Gastrocnemius medialis (tissue), 4 donors: Measurements from ENCODE around the gene OPCML. TPM values are rescaled to one million over a fixed set of nuclear protein-coding genes. Genes with fewer than 3 reads are reported as not detected.

ENCODE experiments used
- ATAC-seq, 2 donors: fragments of 150-250 bp; one replicate each; pipeline ENCODE4 v1.9.1; 2016
- DNase-seq, 2 donors: peaks; one replicate each; pipeline ENCODE4 v3.0.0-alpha.2; 2019
- H3K27ac ChIP-seq, 4 donors: fragments of 200-600 bp; sonication (generic); 1 replicate in 1 of 4; 2 replicates in 3 of 4; pipeline ENCODE4 v1.5.1; 2016 to 2018; ENCODE audit warnings: mild to moderate bottlenecking in 2 of 4, moderate library complexity in 1 of 4
- H3K27me3 ChIP-seq, 3 donors: fragments of 200-600 bp; sonication (generic) in 2 of 3; 1 replicate in 1 of 3; 2 replicates in 2 of 3; pipeline versions ENCODE4 v1.5.1 to v1.6.0; 2016 to 2019; ENCODE audit warnings: mild to moderate bottlenecking in 1 of 3, moderate library complexity in 1 of 3
- H3K36me3 ChIP-seq, 2 donors: fragments of 200-600 bp; sonication (generic) in 1 of 2; one replicate each; pipeline ENCODE4 v1.5.1; 2017 to 2018
- H3K4me1 ChIP-seq, 2 donors: fragments of 200-600 bp; sonication (generic) in 1 of 2; one replicate each; pipeline ENCODE4 v1.5.1; 2016 to 2017; ENCODE audit warnings: mild to moderate bottlenecking in 2 of 2
- H3K4me3 ChIP-seq, 4 donors: fragments of 200-600 bp; sonication (generic) in 3 of 4; 1 replicate in 1 of 4; 2 replicates in 3 of 4; pipeline ENCODE4 v1.5.1; 2016 to 2019; ENCODE audit warnings: mild to moderate bottlenecking in 2 of 4
- H3K9me3 ChIP-seq, 3 donors: fragments of 200-600 bp; sonication (generic) in 2 of 3; 1 replicate in 1 of 3; 2 replicates in 2 of 3; pipeline ENCODE4 v1.5.1; 2016 to 2019
- POLR2A ChIP-seq, 2 donors: fragments of 450-650 bp; IDR thresholded peaks; one replicate each; pipeline ENCODE4 v1.6.1; 2017; ENCODE audit warnings: antibody characterized with exemption in 2 of 2, mild to moderate bottlenecking in 2 of 2, moderate library complexity in 2 of 2
- in situ Hi-C, 4 donors: fragments of 200-750 bp; cut with MboI; loops; one replicate each; pipeline versions ENCODE4 v1.15.0 to v1.8.0; 2017; ENCODE audit warnings: low sequenced_read_pairs in 4 of 4
- intact Hi-C: fragments of 100-400 bp; cut with DNase I; formaldehyde crosslinking; loops from one replicate; pipeline ENCODE4 v1.15.1; 2023; ENCODE audit warnings: low total_unique reads
- total RNA-seq, 4 donors: library from RNA; depleted of rRNA; stranded (reverse); fragments of >200 nt; gene quantifications; one replicate each; pipeline versions ENCODE4 v1.1.0 to v1.2.3, GENCODE V29; 2016
- TF ChIP-seq, protein P1 (sequence below), 5 experiments: fragments of 450-650 bp in 3 of 5; fragments of 200-600 bp in 2 of 5; sonication (generic) in 2 of 5; IDR thresholded peaks in 4 of 5; conservative IDR thresholded peaks in 1 of 5; 1 replicate in 4 of 5; 2 replicates in 1 of 5; pipeline ENCODE4 v1.5.1; 2016 to 2019; ENCODE audit warnings: antibody characterized with exemption in 5 of 5, mild to moderate bottlenecking in 3 of 5, moderate library complexity in 3 of 5

The OPCML gene
- total RNA-seq, 4 donors from 2014 or later = not detected

DNA sequence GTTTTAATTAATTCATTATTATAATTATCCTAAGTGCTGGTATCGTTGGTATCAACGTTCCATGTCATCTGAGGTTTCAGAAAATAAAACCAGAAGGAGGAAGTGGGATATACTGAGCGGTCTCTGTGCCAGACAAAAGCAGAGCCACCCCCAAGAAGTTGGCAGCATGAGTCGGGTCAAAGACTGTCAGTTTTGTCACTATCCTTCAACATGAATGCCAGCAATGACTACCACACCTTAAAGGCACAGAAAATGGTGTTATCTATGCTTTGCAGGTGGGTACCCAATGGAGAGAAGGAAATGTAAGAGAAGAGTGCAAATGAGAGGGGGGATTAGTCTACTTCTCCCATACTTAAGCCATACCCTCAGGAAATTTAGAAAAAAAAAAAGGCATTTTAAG, 408.5 kb downstream of the OPCML start:
- no peak for ATAC-seq
- in situ Hi-C loops = no loop called here
- no peak for TF ChIP-seq POLR2A (IDR thresholded peaks at IDR 0.05)
- TF ChIP-seq, protein P1, sequence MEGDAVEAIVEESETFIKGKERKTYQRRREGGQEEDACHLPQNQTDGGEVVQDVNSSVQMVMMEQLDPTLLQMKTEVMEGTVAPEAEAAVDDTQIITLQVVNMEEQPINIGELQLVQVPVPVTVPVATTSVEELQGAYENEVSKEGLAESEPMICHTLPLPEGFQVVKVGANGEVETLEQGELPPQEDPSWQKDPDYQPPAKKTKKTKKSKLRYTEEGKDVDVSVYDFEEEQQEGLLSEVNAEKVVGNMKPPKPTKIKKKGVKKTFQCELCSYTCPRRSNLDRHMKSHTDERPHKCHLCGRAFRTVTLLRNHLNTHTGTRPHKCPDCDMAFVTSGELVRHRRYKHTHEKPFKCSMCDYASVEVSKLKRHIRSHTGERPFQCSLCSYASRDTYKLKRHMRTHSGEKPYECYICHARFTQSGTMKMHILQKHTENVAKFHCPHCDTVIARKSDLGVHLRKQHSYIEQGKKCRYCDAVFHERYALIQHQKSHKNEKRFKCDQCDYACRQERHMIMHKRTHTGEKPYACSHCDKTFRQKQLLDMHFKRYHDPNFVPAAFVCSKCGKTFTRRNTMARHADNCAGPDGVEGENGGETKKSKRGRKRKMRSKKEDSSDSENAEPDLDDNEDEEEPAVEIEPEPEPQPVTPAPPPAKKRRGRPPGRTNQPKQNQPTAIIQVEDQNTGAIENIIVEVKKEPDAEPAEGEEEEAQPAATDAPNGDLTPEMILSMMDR (IDR thresholded peaks at IDR 0.05 in 4 of 5, conservative IDR thresholded peaks at IDR 0.05 in 1 of 5) = no peak
- Histone ChIP-seq H3K9me3 (no peaks in the 10 kb centered on the region), H3K4me1 (no peaks in the 10 kb centered on the region), H3K36me3 (no peaks in the 10 kb centered on the region), H3K27me3 (peaks cover 0 to 3% (median 0%) of the 10 kb centered on the region in 3 donors), H3K4me3 (no peak overlapping the region), H3K27ac (no peak overlapping the region)
- intact Hi-C loops = no loop called here
- DNase-seq = no peak

GRCh38 chr11:133123366-133123765, 408.9 kb downstream of the OPCML start:
- ATAC-seq = no peak
- intact Hi-C loops = no loop called here
- peaks cover 0 to 3% (median 0%) of the 10 kb centered on the region in 3 donors for H3K27me3 ChIP-seq

DNA sequence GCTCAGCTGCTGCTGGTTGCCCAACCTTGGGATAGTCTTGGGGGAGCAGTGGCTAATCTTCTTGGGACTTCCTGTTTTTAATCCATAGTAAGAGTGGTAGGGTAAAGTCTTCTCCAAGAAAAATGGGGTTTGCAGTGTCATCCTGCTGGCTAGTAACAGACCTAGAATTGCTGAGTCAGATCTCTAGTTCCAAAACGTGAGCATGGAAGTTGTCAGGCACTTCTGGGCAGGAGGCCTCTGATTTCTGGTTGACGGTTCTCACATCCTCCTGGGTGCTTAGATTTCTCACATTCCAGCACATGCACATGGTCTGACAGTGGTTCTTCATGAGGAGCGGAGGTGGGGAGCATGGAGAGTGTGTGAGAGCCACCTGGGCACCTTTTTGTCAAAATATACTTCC, 410.0 kb downstream of the OPCML start:
- Histone ChIP-seq H3K27me3 (peaks cover 0 to 3% (median 0%) of the 10 kb centered on the region in 3 donors), H3K9me3 (no peaks in the 10 kb centered on the region), H3K36me3 (no peaks in the 10 kb centered on the region), H3K4me3 (no peak overlapping the region), H3K27ac (no peak overlapping the region), H3K4me1 (no peaks in the 10 kb centered on the region)
- TF ChIP-seq POLR2A (IDR thresholded peaks at IDR 0.05) = no peak
- TF ChIP-seq, protein P1 (IDR thresholded peaks at IDR 0.05 in 4 of 5, conservative IDR thresholded peaks at IDR 0.05 in 1 of 5) = no peak
- intact Hi-C loops (no loop called here), in situ Hi-C loops (no loop called here)
- ATAC-seq = no peak
- no peak for DNase-seq

More at GRCh38 chr11:133123366-133123765, 408.9 kb downstream of the OPCML start:
- no peak for DNase-seq
- no peak overlapping the region for H3K27ac ChIP-seq
- H3K9me3 ChIP-seq = no peaks in the 10 kb centered on the region
- H3K36me3 ChIP-seq = no peaks in the 10 kb centered on the region
- no peaks in the 10 kb centered on the region for H3K4me1 ChIP-seq
- in situ Hi-C loops = no loop called here
- TF ChIP-seq, protein P1 (IDR thresholded peaks at IDR 0.05 in 4 of 5, conservative IDR thresholded peaks at IDR 0.05 in 1 of 5) = no peak
- no peak for TF ChIP-seq POLR2A (IDR thresholded peaks at IDR 0.05)
- H3K4me3 ChIP-seq = no peak overlapping the region

DNA sequence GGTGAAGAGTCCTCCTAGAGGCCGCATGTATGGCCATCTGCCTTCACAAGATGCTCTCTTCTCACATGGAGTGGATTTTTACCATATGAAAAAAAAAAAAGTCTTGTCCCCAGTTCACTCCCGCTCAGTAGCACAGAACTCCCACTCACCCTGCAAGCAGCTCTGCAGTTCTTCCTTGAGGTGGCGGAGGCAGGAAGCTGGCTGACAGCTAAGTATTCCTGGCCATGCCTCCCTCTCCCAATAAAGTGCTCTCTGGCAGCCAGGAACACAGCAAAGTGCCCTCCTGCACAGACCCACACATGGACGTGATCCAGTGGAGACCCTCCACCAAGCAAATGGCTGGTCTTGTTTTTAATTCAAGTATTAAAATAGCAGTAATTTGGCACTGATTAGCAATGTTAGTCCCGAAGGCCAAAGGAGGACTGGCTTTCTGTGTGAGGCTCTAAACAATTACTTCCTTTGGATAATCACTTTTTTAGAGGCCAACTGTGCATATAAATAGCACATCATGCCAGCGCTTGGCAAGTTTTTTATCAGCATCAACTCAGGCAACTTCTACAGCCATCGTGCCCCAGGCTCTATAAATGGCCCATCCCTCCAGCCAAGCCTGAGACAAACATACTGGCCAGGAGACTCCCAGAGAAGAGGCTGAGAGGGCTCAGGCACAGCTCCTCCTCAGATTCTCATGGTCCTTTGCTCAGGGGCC, 413.6 kb downstream of the OPCML start:
- ATAC-seq (no peak), DNase-seq (no peak)
- Histone ChIP-seq H3K27ac (no peak overlapping the region), H3K4me3 (no peak overlapping the region), H3K36me3 (no peaks in the 10 kb centered on the region), H3K4me1 (no peaks in the 10 kb centered on the region), H3K9me3 (no peaks in the 10 kb centered on the region), H3K27me3 (no peaks in the 10 kb centered on the region)
- intact Hi-C loops (no loop called here), in situ Hi-C loops (no loop called here)
- TF ChIP-seq, protein P1 (IDR thresholded peaks at IDR 0.05 in 4 of 5, conservative IDR thresholded peaks at IDR 0.05 in 1 of 5) = no peak
- TF ChIP-seq POLR2A (IDR thresholded peaks at IDR 0.05) = no peak
